PC-3 (cell line): ENCODE data around the gene DPAGT1. TPM values are rescaled to one million over a fixed set of nuclear protein-coding genes. Genes with fewer than 3 reads are reported as not detected.

ENCODE experiments used
- ATAC-seq: fragments of 200-7000 bp; cut with Tn5 transposase; 2 replicates; pipeline ENCODE4 v1.9.1; 2020; ENCODE audit warnings: mild to moderate bottlenecking, moderate library complexity
- BruUV-seq: library from RNA; stranded (reverse); fragments of 400-500 nt; replicated peaks from 2 replicates; lab custom pipeline; 2021; lab: Mats Ljungman, UMichigan
- CTCF ChIA-PET: fragments of 300-600 bp; sonication (Branson Sonifier 250); formaldehyde crosslinking; loops from one replicate; lab custom pipeline; 2022; ENCODE audit warnings: antibody characterized with exemption; lab: Charles Lee
- POLR2A ChIA-PET: fragments of 300-600 bp; sonication (Branson Sonifier 250); formaldehyde crosslinking; loops from one replicate; lab custom pipeline; 2022; ENCODE audit warnings: antibody characterized with exemption; ENCODE audit not compliant: unreplicated experiment; lab: Charles Lee
- DNase-seq: peaks from one replicate; pipeline ENCODE4 v3.0.0-alpha.2; 2015
- H2AFZ ChIP-seq: fragments of 300-600 bp; sonication (generic); 2 replicates; pipeline ENCODE4 v1.6.0; 2016; ENCODE audit warnings: antibody characterized with exemption, low read length
- H3F3A ChIP-seq: fragments of 300-600 bp; sonication (generic); one replicate; pipeline ENCODE4 v1.6.0; 2017; ENCODE audit warnings: antibody characterized with exemption, low read length, control low read depth, mild to moderate bottlenecking; ENCODE audit not compliant: unreplicated experiment
- H3K27ac ChIP-seq: fragments of 300-600 bp; sonication (generic); 2 replicates; pipeline ENCODE4 v1.5.1; 2016; ENCODE audit warnings: mild to moderate bottlenecking, low read length
- H3K27me3 ChIP-seq: fragments of 300-600 bp; sonication (generic); 2 replicates; pipeline ENCODE4 v1.6.1; 2016; ENCODE audit warnings: low read length, mixed read lengths
- H3K36me3 ChIP-seq: fragments of 300-600 bp; sonication (generic); 2 replicates; pipeline ENCODE4 v1.6.1; 2016; ENCODE audit warnings: low read depth, mixed run types, low read length, mixed read lengths
- H3K4me1 ChIP-seq: fragments of 300-600 bp; sonication (generic); 2 replicates; pipeline ENCODE4 v1.5.1; 2016; ENCODE audit warnings: low read length; ENCODE audit not compliant: insufficient read depth
- H3K4me2 ChIP-seq: fragments of 300-600 bp; sonication (generic); 2 replicates; pipeline ENCODE4 v1.6.0; 2016; ENCODE audit warnings: low read length
- H3K4me3 ChIP-seq: fragments of 300-600 bp; sonication (generic); 2 replicates; pipeline ENCODE4 v1.5.1; 2016; ENCODE audit warnings: mild to moderate bottlenecking, low read length, mixed read lengths
- H3K79me2 ChIP-seq: fragments of 300-600 bp; sonication (generic); 2 replicates; pipeline ENCODE4 v1.6.1; 2017; ENCODE audit warnings: low read length, mixed read lengths
- H3K9ac ChIP-seq: fragments of 300-600 bp; sonication (generic); 2 replicates; pipeline ENCODE4 v1.6.0; 2016; ENCODE audit warnings: mild to moderate bottlenecking, low read length
- H3K9me2 ChIP-seq: fragments of 300-600 bp; sonication (generic); replicated peaks from 2 replicates; pipeline ENCODE4 v1.6.1; 2016; ENCODE audit warnings: mixed run types, low read length, mixed read lengths
- H3K9me3 ChIP-seq: fragments of 300-600 bp; sonication (generic); 2 replicates; pipeline ENCODE4 v1.6.1; 2016; ENCODE audit warnings: low read length, mixed read lengths
- H4K20me1 ChIP-seq: fragments of 300-600 bp; sonication (generic); 2 replicates; pipeline ENCODE4 v1.6.1; 2016; ENCODE audit warnings: low read length, mixed read lengths
- EZH2 ChIP-seq: fragments of 300-600 bp; sonication (generic); IDR thresholded peaks from one replicate; pipeline ENCODE4 v1.6.1; 2017; ENCODE audit warnings: antibody characterized with exemption, mild to moderate bottlenecking, low read length; ENCODE audit not compliant: unreplicated experiment
- EZH2phosphoT487 ChIP-seq: fragments of 300-600 bp; sonication (generic); IDR thresholded peaks from 2 replicates; pipeline ENCODE4 v1.6.1; 2018; ENCODE audit warnings: mild to moderate bottlenecking, antibody characterized with exemption, low read length, borderline replicate concordance
- intact Hi-C: fragments of 100-400 bp; cut with micrococcal nuclease; formaldehyde crosslinking; loops from 2 replicates; pipeline ENCODE4 v1.9.0; 2023
- total RNA-seq: library from RNA; depleted of rRNA; stranded (reverse); fragments of >200 nt; gene quantifications from 2 replicates; pipeline ENCODE4 v1.2.3, GENCODE V29; 2014
- TF ChIP-seq, protein P1 (sequence below): fragments of 300-600 bp; sonication (generic); conservative IDR thresholded peaks from 2 replicates; pipeline ENCODE4 v1.5.1; 2017; ENCODE audit warnings: antibody characterized with exemption, low read depth, mild to moderate bottlenecking, low read length

The DPAGT1 gene
- total RNA-seq, 1 experiment from 2014 or later, result 68.0 TPM

DNA sequence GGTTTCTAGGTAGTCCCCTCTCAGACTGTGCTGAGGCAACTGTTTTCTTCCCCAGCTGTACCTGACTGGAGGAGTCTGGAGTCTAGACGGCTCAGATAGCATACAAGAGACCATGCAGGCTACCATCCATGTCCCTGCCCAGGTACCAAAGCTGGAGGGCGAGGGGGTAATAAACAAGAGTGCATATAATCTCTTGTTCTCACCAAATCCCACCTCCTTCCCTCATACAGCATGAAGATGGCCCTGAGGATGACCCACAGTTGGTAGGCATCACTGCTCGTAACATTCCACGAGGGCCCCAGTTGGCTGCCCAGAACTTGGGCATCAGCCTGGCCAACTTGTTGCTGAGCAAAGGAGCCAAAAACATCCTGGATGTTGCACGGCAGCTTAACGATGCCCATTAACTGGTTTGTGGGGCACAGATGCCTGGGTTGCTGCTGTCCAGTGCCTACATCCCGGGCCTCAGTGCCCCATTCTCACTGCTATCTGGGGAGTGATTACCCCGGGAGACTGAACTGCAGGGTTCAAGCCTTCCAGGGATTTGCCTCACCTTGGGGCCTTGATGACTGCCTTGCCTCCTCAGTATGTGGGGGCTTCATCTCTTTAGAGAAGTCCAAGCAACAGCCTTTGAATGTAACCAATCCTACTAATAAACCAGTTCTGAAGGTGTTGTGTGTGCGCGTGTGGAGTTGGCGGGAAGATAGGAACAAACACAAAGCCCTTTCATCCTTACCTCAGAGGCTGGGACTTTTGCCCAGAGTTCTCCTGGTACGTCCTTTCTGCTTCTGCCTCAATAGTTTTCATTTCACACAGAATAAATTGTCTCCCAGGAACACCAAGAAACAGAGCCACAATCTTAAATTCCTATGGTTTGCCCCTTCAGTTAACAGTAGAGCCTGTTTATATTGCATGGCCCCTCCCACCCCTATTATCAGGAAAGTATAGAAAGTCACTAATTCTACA lies 8.5 kb downstream of the DPAGT1 start:
- ChIA-PET POLR2A (interaction anchor here (0.6 kb wide), 1 partner anchor 79 kb away, joined by 3 read pairs; no protein-coding TSS in a partner anchor), CTCF (interaction anchor here (0.7 kb wide), 1 partner anchor 104 kb away, joined by 4 read pairs; no protein-coding TSS in a partner anchor)
- no peak overlapping the region for H3K27ac ChIP-seq
- H3F3A ChIP-seq, result peaks cover 17% of the 10 kb centered on the region
- no peaks in the 10 kb centered on the region for H3K9me3 ChIP-seq
- TF ChIP-seq EZH2phosphoT487 (no peak), EZH2 (no peak)
- TF ChIP-seq, protein P1, sequence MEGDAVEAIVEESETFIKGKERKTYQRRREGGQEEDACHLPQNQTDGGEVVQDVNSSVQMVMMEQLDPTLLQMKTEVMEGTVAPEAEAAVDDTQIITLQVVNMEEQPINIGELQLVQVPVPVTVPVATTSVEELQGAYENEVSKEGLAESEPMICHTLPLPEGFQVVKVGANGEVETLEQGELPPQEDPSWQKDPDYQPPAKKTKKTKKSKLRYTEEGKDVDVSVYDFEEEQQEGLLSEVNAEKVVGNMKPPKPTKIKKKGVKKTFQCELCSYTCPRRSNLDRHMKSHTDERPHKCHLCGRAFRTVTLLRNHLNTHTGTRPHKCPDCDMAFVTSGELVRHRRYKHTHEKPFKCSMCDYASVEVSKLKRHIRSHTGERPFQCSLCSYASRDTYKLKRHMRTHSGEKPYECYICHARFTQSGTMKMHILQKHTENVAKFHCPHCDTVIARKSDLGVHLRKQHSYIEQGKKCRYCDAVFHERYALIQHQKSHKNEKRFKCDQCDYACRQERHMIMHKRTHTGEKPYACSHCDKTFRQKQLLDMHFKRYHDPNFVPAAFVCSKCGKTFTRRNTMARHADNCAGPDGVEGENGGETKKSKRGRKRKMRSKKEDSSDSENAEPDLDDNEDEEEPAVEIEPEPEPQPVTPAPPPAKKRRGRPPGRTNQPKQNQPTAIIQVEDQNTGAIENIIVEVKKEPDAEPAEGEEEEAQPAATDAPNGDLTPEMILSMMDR, result no peak
- peaks cover 41% of the 10 kb centered on the region for H3K36me3 ChIP-seq
- peak overlapping the region; percentile 94 for H3K4me2 ChIP-seq
- H3K79me2 ChIP-seq, result peaks cover 34% of the 10 kb centered on the region
- no peak overlapping the region for H2AFZ ChIP-seq
- no peaks in the 10 kb centered on the region for H3K27me3 ChIP-seq
- peaks cover 28% of the 10 kb centered on the region for H4K20me1 ChIP-seq
- peak overlapping the region; percentile 90 for H3K4me3 ChIP-seq
- peak overlapping the region; percentile 97 for H3K9ac ChIP-seq
- DNase-seq (peak; percentile 41), ATAC-seq (no peak)
- H3K4me1 ChIP-seq, result peaks cover 23% of the 10 kb centered on the region
- no peaks in the 10 kb centered on the region for H3K9me2 ChIP-seq
- TSS peak; percentile 19 for BruUV-seq
- intact Hi-C loops, result no loop called here

DNA sequence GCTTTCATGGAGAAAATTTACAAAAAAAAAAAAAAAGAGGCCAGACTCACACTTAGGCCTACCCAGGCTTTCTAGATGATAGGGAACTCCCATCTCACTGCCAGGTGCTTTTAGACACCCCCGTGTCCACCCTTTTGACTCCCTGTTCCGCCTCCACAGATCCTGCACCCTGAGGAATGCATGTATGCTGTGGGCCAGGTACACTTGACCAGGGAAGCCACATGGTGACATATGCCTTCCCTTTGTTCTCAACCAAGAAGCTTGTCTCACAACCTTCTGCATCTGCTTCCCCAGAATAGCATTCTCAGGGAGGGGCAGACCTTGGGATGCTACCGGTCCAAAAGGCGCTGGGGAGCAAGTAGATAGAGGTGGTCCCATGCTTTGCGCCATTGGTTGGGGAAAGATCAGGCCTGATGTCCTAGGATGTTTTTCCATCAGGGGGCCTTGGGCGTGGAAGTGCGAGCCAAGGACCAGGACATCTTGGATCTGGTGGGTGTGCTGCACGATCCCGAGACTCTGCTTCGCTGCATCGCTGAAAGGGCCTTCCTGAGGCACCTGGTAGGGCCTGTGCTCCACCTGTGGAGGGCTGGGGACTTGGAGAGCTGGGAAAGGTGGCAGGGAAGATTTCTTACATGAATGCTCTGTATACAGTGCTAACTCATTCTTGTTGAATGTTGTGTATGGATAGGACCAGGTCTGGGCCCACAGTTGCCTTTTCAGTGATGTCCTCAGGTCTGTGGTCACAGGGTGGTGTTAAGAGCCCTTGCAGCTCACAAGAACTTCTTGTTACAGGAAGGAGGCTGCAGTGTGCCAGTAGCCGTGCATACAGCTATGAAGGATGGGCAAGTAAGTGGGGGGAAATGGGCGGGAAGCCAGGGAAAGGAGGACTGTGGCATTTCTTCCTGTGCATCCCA lies 9.4 kb downstream of the DPAGT1 start:
- H3K9me2 ChIP-seq, result no peaks in the 10 kb centered on the region
- H3K27me3 ChIP-seq, result no peaks in the 10 kb centered on the region
- H3K79me2 ChIP-seq, result peaks cover 39% of the 10 kb centered on the region
- BruUV-seq, result no TSS peak
- POLR2A ChIA-PET, result interaction anchor here (0.6 kb wide), 1 partner anchor 80 kb away, joined by 3 read pairs; no protein-coding TSS in a partner anchor
- ATAC-seq, result no peak
- peaks cover 32% of the 10 kb centered on the region for H3K36me3 ChIP-seq
- H3F3A ChIP-seq, result peaks cover 17% of the 10 kb centered on the region
- H4K20me1 ChIP-seq, result peaks cover 28% of the 10 kb centered on the region
- TF ChIP-seq EZH2, result no peak
- TF ChIP-seq, protein P1, result no peak
- no peak for TF ChIP-seq EZH2phosphoT487
- CTCF ChIA-PET, result no interaction called here
- DNase-seq, result no peak
- no peak overlapping the region for H3K9ac ChIP-seq
- no peak overlapping the region for H2AFZ ChIP-seq
- no peaks in the 10 kb centered on the region for H3K9me3 ChIP-seq
- H3K27ac ChIP-seq, result no peak overlapping the region
- H3K4me1 ChIP-seq, result peaks cover 31% of the 10 kb centered on the region
- intact Hi-C loops, result no loop called here
- H3K4me3 ChIP-seq, result peak overlapping the region; percentile 90
- peak overlapping the region; percentile 94 for H3K4me2 ChIP-seq
